GM21619 (cell line): ENCODE results near the gene ABCA2.

Source experiments
- ATAC-seq: cut with Tn5 transposase; IDR thresholded peaks from one replicate; pipeline ENCODE4 v1.9.1; 2021; ENCODE audit not compliant: unreplicated experiment

The ABCA2 gene

GRCh38 chr9:137000177-137000930 is 27.7 kb downstream of the ABCA2 start:
- ATAC-seq = peak; percentile 77

GRCh38 chr9:136997830-136998234 is 30.2 kb downstream of the ABCA2 start:
- ATAC-seq = no peak

DNA sequence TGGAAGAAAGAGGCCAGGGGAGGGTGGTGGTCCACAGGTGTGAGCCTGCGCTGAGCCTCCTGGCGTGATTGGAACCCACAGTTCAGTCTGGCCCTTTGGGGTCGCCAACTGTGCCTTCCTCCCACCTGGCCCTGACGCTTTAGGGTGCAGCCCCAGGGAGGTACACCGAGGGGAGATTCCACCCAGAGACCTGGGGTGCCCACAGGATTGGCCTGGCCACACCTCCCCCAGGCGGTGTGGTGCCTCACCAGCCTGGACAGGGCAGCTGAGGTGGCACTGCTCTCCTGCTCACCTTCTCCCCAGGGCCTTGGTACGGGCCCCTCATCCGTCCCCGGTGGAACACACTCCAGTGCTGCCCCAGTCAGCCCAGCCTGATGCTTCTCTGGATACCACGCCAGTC is 30.7 kb downstream of the ABCA2 start:
- ATAC-seq = no peak

DNA sequence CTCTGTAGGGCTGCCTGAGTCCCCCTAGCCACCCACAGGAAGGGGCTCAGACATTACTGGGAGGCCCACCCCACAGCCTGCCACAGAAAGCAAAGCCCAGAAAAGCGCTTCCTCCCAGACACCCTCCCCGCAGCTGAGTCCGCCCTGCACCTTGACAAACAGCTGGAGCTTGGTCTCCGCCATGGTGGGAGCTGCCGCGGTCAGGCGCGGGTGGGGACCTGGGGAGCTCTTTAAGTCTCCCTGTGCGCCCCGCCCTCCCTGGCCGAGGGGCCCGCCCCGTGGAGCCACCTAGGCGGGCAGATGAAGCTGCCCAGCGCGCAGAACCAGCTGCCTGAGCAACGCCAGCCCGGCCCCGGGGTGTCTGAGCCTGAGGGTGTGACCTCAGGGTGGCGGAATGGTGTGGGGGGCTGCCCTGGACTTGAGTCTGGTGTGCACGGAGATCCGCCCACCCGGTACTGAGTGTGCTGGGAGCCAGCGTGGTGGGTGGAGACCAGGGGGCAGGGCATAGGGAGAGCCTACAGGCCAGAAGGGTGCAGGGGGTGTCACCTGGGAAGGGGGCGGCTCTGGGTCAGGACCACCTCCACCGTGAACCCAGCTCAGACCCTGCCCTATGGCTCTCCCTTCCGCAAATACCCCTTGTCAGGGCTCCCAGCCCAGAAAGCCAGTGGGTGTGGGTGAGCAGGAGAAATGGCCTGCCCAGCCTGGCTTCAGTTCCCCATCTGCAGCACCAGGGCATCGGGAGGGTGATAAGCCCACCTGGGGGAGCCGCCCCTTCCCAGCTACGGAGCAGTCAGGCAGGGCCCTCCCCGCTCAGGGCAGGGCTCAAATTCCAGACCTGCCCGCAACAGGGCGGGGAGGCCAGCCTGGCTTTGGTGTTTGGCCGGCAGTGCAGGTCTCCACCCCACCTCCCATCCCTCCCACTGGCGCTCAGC is 31.4 kb downstream of the ABCA2 start, which contains the start of gene CLIC3:
TSS of gene CLIC3 (minus strand) at position 208 of the 932 bp plus-strand sequence. CDS start at position 183, 25 bp downstream.
- no peak for ATAC-seq

GRCh38 chr9:136995772-136996311 is 32.2 kb downstream of the ABCA2 start:
- ATAC-seq = no peak

DNA sequence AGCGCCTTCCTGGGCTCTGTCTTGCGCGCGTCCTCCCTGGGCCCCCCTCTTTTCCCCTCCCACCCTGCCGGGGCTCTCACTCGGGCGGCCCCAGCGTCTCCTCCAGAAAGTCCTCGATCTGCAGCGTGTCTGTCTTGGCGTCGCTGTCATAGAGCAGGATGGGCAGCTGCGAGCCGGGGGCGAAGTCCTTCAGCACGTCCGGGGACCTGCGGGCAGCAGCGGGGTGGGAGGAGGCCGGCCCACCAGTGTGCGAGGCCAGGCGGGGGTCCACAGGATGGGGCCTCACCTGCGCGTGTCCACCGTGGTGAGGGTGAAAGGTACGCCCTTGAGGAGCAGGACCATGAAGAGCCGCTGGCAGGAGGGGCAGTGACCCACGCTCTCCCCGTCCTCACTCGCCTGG is 32.7 kb downstream of the ABCA2 start:
- no peak for ATAC-seq

GRCh38 chr9:136994888-136995230 is 33.2 kb downstream of the ABCA2 start:
- no peak for ATAC-seq

DNA sequence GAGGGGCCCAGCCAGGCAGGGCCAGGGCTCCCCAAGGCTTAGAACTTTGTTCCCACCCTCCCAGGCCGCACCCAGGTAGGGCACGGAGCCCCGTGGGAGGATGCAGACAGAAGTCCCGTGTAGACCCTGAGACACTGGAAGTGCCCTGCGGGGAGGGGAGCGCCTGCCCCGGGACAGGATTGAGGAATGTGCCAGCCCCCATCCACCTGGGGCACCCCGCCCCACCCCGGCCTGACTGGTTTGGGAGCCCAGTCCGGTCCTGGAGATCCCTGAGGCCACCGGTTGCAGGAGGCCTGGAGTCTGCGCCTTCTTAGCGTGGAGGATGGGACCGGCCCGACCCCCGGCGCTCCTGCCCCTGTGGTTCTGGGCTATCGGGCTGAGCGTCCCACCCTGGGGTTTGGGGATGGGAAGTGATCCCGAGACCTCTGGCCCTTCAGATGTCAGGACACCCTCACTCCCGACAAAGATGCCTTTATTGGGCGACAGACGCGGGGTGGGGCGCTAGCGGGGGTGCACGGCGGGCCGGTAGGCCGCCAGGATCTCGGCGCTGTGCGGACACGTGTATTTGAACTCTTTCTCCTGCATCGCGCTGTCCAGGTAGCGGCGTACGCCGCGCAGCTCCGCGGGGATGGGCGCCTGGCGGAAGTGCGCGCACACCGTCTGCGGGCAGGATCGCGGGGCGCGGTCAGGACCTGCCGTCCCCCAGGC is 33.7 kb downstream of the ABCA2 start:
- ATAC-seq = no peak

GRCh38 chr9:136992819-136993369 is 35.1 kb downstream of the ABCA2 start:
- no peak for ATAC-seq

- ATAC-seq = peak; percentile 77
Measured at GRCh38 chr9:136991993-136992818, 35.8 kb downstream of the ABCA2 start, which contains the start of gene PAXX. TSS of gene PAXX (plus strand) at chr9:136992422. CDS start at chr9:136992444, 22 bp downstream.

DNA sequence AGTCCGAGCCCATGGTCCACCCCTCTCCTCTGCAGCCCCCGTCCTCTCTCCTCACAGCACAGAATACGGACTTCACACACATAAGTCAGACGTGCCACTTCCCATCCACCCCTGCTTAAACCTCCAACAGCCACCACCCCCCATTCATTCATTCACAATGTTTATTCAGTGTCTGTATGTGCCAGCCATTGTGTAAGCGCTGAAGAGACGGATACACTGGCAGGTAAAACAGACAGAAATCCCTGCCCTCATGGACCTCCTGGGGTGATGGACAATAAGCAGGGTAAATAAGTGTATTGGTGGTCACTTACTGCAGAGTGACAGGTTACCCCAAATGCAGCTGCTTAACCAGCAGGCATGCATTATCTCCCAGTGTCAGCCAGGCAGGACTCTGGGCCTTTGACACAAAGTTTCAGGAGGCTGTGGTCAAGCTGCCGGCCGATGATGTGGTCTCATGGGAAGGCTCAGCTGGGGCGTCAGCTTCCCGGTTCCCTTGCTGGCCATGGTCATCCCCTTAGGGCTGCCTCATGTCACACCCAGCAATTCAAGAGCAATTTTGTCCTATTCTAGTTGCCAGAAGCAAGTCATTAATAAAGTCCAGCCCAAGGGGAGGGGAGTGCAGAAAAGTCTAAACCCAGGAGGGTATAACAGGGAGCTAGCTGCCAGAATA is 37.7 kb downstream of the ABCA2 start:
- ATAC-seq = no peak

GRCh38 chr9:136988872-136989271 is 39.2 kb downstream of the ABCA2 start:
- ATAC-seq = no peak

- ATAC-seq = no peak
Measured at GRCh38 chr9:136985853-136986252, 42.2 kb downstream of the ABCA2 start.

DNA sequence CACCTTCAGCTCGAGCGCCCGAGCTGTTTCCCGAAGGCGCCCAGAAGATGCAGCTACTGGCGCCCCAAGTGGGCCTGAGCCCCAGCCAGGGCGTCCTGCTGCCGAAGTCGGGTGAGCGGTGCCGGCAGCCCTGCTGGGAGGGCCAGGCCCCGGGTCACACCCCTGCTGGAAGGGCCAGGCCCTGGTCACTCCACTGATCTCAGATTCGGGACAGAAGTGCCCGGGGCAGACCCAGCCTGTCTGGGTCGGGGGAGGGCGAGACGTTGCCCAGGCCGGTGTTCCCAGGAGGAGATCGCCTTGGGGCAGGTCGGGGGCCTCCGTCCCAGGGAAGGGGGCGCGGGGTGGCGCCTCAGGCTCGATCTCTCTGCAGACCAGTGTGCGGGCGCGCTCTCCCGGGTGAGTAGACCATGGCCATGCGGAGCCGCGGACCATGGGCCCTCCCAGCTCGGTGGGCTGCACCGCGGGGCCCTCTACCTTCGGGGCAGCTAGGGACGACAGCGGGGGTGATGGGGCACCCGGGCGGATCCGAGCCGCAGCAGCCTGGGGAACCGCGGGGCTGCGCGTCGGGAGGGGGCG is 42.9 kb downstream of the ABCA2 start:
- ATAC-seq = no peak

DNA sequence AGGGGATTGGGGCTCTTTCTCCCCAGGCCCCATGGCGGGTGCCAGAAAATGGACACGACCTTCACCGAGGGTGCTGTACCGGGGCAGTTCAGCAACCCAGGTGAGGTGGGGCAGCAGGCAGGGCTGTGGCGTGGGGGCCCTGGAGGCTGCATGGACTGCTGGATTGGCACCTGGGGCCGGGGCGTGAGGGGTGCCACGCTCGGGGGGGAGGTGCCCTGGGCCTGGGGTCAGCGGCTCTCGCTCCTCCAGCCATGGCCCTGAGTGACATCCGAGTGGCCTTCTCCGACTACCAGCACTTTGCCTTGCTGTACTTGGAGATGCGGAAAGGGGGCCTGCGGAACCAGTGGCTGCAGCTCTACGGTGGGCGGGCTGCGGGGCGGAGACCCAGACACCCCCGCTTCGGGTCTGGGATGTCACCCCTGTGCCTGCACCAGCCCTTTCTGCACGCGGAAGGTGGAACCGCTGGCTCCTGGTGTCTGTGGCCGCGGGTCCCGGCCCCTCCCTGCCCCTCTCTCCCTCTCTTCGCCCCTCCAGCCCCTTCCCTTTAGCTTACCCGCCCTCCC is 43.5 kb downstream of the ABCA2 start:
- no peak for ATAC-seq

DNA sequence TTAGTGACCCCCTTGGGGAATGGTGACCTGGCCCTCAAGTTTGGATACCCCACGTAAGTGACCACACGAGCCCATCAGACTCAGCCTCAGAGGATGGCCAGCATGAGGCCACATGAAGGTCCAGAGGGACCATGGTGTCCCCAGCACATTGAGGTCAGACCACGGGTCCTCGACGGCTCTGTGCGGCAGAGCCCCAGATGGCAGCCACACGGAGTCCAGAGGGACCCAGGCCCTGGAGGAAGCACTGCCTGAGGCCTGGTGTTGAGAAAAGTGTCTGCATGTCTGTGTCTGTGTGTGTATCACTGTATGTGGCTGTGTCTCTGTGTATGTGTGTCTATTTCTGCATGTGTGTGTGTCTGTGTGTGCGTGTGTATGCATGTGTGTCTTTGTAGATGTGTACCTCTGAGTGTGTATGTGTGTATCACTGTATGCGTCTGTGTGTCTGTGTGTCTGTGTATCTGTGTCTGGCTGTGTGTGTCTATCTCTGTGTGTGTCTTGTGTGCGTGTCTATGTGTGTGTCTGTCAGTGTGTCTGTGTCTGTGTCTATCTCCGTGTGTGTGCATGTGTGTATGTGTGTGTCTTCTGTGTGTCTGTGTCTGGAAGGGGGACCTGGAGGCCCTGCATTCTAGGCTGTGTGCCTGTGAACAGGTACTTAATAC is 44.3 kb downstream of the ABCA2 start:
- ATAC-seq = no peak

GRCh38 chr9:136983167-136983566 is 44.9 kb downstream of the ABCA2 start:
- ATAC-seq = no peak
